ENCODE results near the gene TYMP. TPM values are rescaled to one million over a fixed set of nuclear protein-coding genes. Genes with fewer than 3 reads are reported as not detected.

Gene TYMP
- total RNA-seq, 2 experiments from 2014 or later = 75.7 to 76.8 TPM

GRCh38 chr22:50502628-50503474, 27.0 kb downstream of the TYMP start:
- Mint-ChIP-seq H3K4me3 (no peak overlapping the region), H3K9me3 (no peaks in the 10 kb centered on the region), H3K4me1 (peaks cover 6% of the 10 kb centered on the region), H3K36me3 (peaks cover 2% of the 10 kb centered on the region), H3K27ac (no peak overlapping the region), H3K27me3 (no peaks in the 10 kb centered on the region)
- no peak for DNase-seq

GRCh38 chr22:50502096-50502495, 27.7 kb downstream of the TYMP start:
- Mint-ChIP-seq H3K27ac (no peak overlapping the region), H3K4me3 (no peak overlapping the region), H3K27me3 (no peaks in the 10 kb centered on the region), H3K4me1 (peaks cover 6% of the 10 kb centered on the region), H3K9me3 (no peaks in the 10 kb centered on the region), H3K36me3 (peaks cover 2% of the 10 kb centered on the region)
- no peak for DNase-seq

GRCh38 chr22:50500452-50500851, 29.4 kb downstream of the TYMP start:
- Mint-ChIP-seq H3K4me1 (peaks cover 6% of the 10 kb centered on the region), H3K27me3 (no peaks in the 10 kb centered on the region), H3K4me3 (no peak overlapping the region), H3K36me3 (peaks cover 2% of the 10 kb centered on the region), H3K9me3 (no peaks in the 10 kb centered on the region), H3K27ac (no peak overlapping the region)
- DNase-seq = no peak

- DNase-seq = peak; percentile 70
- no peak overlapping the region for H3K4me3 Mint-ChIP-seq
These were observed 31.4 kb downstream of the TYMP start for GRCh38 chr22:50498322-50498890.

GRCh38 chr22:50497093-50497492, 32.7 kb downstream of the TYMP start:
- Mint-ChIP-seq H3K4me1 (peaks cover 6% of the 10 kb centered on the region), H3K36me3 (peaks cover under 1% of the 10 kb centered on the region), H3K4me3 (no peak overlapping the region), H3K27me3 (no peaks in the 10 kb centered on the region), H3K27ac (no peak overlapping the region), H3K9me3 (no peaks in the 10 kb centered on the region)
- no peak for DNase-seq

More at GRCh38 chr22:50498322-50498890, 31.4 kb downstream of the TYMP start:
- Mint-ChIP-seq H3K9me3 (no peaks in the 10 kb centered on the region), H3K4me1 (peaks cover 6% of the 10 kb centered on the region), H3K36me3 (peaks cover 2% of the 10 kb centered on the region), H3K27ac (no peak overlapping the region), H3K27me3 (no peaks in the 10 kb centered on the region)

GRCh38 chr22:50490531-50491308, 39.1 kb downstream of the TYMP start:
- no peaks in the 10 kb centered on the region for H3K9me3 Mint-ChIP-seq
- no peaks in the 10 kb centered on the region for H3K36me3 Mint-ChIP-seq
- H3K27ac Mint-ChIP-seq = peak overlapping the region; percentile 31
- no peak for DNase-seq
- peaks cover 8% of the 10 kb centered on the region for H3K4me1 Mint-ChIP-seq
- no peaks in the 10 kb centered on the region for H3K27me3 Mint-ChIP-seq
- H3K4me3 Mint-ChIP-seq = peak overlapping the region; percentile 19

- Mint-ChIP-seq H3K4me1 (peaks cover 8% of the 10 kb centered on the region), H3K36me3 (no peaks in the 10 kb centered on the region), H3K4me3 (no peak overlapping the region), H3K9me3 (no peaks in the 10 kb centered on the region), H3K27ac (no peak overlapping the region), H3K27me3 (no peaks in the 10 kb centered on the region)
- DNase-seq = no peak
These were observed 40.2 kb downstream of the TYMP start for GRCh38 chr22:50489363-50490243.

GRCh38 chr22:50488886-50489285, 40.9 kb downstream of the TYMP start:
- H3K4me3 Mint-ChIP-seq = no peak overlapping the region

GRCh38 chr22:50488006-50488677, 41.7 kb downstream of the TYMP start:
- no peak for DNase-seq
- H3K27me3 Mint-ChIP-seq = no peaks in the 10 kb centered on the region
- no peak overlapping the region for H3K27ac Mint-ChIP-seq
- no peaks in the 10 kb centered on the region for H3K36me3 Mint-ChIP-seq
- H3K4me3 Mint-ChIP-seq = no peak overlapping the region
- H3K9me3 Mint-ChIP-seq = no peaks in the 10 kb centered on the region
- H3K4me1 Mint-ChIP-seq = peaks cover 8% of the 10 kb centered on the region

More at GRCh38 chr22:50488886-50489285, 40.9 kb downstream of the TYMP start:
- no peaks in the 10 kb centered on the region for H3K27me3 Mint-ChIP-seq
- no peaks in the 10 kb centered on the region for H3K9me3 Mint-ChIP-seq
- H3K27ac Mint-ChIP-seq = no peak overlapping the region
- no peak for DNase-seq
- peaks cover 8% of the 10 kb centered on the region for H3K4me1 Mint-ChIP-seq
- no peaks in the 10 kb centered on the region for H3K36me3 Mint-ChIP-seq

GRCh38 chr22:50487290-50488005, 42.4 kb downstream of the TYMP start:
- Mint-ChIP-seq H3K4me3 (no peak overlapping the region), H3K27ac (no peak overlapping the region), H3K4me1 (peaks cover 8% of the 10 kb centered on the region), H3K9me3 (no peaks in the 10 kb centered on the region), H3K27me3 (no peaks in the 10 kb centered on the region), H3K36me3 (no peaks in the 10 kb centered on the region)
- DNase-seq = no peak

GRCh38 chr22:50486561-50487289, 43.1 kb downstream of the TYMP start, which contains the start of gene MIOX:
Gene MIOX (plus strand): TSS chr22:50486859. CDS start chr22:50486898, 39 bp downstream.
- no peaks in the 10 kb centered on the region for H3K27me3 Mint-ChIP-seq

GRCh38 chr22:50485221-50486131, 44.3 kb downstream of the TYMP start:
- no peak overlapping the region for H3K4me3 Mint-ChIP-seq
- H3K36me3 Mint-ChIP-seq = no peaks in the 10 kb centered on the region
- no peaks in the 10 kb centered on the region for H3K4me1 Mint-ChIP-seq
- no peak for DNase-seq
- H3K9me3 Mint-ChIP-seq = no peaks in the 10 kb centered on the region
- no peak overlapping the region for H3K27ac Mint-ChIP-seq
- no peaks in the 10 kb centered on the region for H3K27me3 Mint-ChIP-seq

More at GRCh38 chr22:50486561-50487289, 43.1 kb downstream of the TYMP start, which contains the start of gene MIOX:
- no peak for DNase-seq
- Mint-ChIP-seq H3K36me3 (no peaks in the 10 kb centered on the region), H3K4me1 (peaks cover 8% of the 10 kb centered on the region), H3K27ac (no peak within 1 kb of the TSS), H3K9me3 (no peaks in the 10 kb centered on the region), H3K4me3 (no peak within 1 kb of the TSS)
